Fibroblast of lung (primary cell): ENCODE measurements around the gene LRRIQ3.

Experiments used
- CTCF ChIP-seq, 2 donors: IDR thresholded peaks in 1 of 2; conservative IDR thresholded peaks in 1 of 2; 1 replicate in 1 of 2; 2 replicates in 1 of 2; pipeline ENCODE4 v1.5.1; 2011 to 2012; ENCODE audit warnings: low read length in 2 of 2, control low read depth in 1 of 2, inconsistent platforms in 1 of 2, low read depth in 1 of 2, mild to moderate bottlenecking in 1 of 2
- EZH2 ChIP-seq: IDR thresholded peaks from 2 replicates; pipeline ENCODE4 v1.5.1; 2012; ENCODE audit warnings: low read length, control low read depth, mild to moderate bottlenecking; ENCODE audit errors: missing control alignments

- no peak for TF ChIP-seq CTCF (conservative IDR thresholded peaks at IDR 0.05 in 1 of 2, IDR thresholded peaks at IDR 0.05 in 1 of 2; ENCODE audit: low read depth in 1 of 2, low read length in 2 of 2)
- no peak for TF ChIP-seq EZH2
These were observed 114.8 kb downstream of the LRRIQ3 start for GRCh38 chr1:74083128-74083527.
